Activated CD4-positive, alpha-beta T cell treated with anti-CD3 and anti-CD28 coated beads, Interleukin-2, amount 50 U/mL, for 4 hours (primary cell): ENCODE data around the gene C3orf62.
"Not testable (repeated sequence)": the region's sequence is repeated elsewhere in the genome, so short reads cannot be mapped to it uniquely, and the experiment has no call there.

Experiments
- DNase-seq, 2 experiments: peaks; one replicate each; pipeline ENCODE4 v3.0.0-alpha.2; 2020

C3orf62 gene

GRCh38 chr3:49266410-49267095 lies 10.5 kb downstream of the C3orf62 start:
- DNase-seq, result no peak

DNA sequence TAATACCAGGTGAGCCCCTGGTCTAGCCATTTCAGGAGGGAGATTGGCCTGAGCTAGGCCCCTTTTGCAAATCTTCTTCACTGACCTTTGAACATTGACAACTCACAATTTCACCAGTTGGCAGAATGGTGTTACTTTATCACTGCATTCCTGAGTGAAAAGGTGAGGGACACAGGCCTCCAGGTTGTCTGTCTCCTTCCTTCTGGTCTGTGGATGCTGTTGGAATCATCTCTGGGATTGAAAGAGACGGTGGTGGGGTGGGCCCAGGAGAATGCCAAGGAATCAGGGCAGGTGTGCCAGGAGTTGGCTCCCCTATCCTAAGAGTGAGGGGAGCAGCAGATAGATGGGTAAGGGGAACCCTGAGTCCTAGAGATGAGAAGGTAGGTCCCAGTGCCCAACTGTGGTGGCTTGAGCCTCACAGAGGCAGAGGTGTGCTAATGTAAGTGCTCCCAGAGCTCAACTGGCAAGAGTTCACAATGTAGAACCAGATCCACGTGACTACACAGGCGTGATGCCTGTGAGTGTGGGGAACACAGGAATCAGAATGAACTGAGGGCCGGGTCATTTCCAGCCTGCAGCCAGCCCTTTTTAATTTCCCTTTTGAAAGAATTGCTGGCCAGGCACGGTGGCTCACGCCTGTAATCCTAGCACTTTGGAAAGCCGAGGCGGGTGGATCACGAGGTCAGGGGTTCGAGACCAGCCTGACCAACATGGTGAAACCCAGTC lies 11.2 kb downstream of the C3orf62 start:
- DNase-seq, result no peak

DNA sequence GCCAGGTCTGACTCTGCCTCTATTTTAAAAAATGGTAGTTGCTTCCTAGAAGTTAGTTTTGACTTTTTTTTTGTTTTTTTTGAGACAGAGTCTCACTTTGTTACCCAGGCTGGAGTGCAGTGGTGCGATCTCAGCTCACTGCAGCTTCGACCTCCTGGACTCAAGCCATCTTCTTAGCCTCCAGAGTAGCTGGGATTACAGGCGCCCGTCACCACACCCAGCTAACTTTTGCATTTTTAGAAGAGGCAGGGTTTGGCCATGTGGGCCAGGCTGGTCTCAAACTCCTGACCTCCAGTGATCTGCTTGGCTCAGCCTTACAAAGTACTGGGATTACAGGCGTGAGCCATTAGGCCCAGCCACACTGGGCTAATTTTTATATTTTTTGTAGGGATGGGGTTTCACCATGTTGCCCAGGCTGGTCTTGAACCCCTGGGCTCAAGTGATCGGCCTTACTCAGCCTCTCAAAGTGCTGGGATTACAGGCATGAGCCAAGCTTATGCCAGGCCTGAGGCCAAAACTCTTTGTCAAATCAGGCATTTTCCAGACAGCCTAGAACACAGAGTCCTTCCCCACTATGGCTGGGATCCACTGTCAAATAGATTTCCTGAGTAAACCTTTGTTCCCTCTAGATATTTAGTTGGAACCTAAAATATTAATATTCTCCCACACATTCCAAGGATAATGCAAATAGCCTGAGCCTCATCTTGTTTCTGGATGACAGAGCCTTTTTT lies 13.7 kb downstream of the C3orf62 start:
- no peak for DNase-seq

GRCh38 chr3:49260806-49261324 lies 16.2 kb downstream of the C3orf62 start:
- DNase-seq, result no peak

GRCh38 chr3:49257187-49257586 lies 19.8 kb downstream of the C3orf62 start:
- no peak for DNase-seq

GRCh38 chr3:49255718-49256511 lies 21.1 kb downstream of the C3orf62 start:
- DNase-seq, result no peak

GRCh38 chr3:49255112-49255511 lies 21.9 kb downstream of the C3orf62 start:
- DNase-seq, result no peak

- no peak for DNase-seq
Measured at GRCh38 chr3:49253512-49253911, 23.5 kb downstream of the C3orf62 start.

DNA sequence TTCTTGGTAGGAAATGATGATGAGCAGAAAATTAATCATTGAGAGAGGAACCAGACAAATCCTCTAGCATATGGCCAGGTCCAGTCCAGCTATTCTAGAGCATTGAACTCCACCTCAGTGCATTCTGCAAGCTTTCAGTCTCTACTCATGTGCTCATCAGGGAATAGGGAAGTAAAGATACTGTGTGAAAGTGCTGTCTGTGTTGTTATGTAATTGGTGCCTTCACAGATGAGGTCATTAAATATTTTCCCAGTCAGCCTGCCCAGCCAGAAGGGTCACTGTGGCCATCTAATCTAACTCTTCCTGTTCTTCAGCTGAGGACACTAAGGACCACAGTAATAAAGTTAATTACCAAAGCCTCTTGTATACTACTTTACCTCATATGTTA lies 28.2 kb downstream of the C3orf62 start:
- DNase-seq, result no peak

GRCh38 chr3:49244581-49245205 lies 32.3 kb downstream of the C3orf62 start:
- no peak for DNase-seq

DNA sequence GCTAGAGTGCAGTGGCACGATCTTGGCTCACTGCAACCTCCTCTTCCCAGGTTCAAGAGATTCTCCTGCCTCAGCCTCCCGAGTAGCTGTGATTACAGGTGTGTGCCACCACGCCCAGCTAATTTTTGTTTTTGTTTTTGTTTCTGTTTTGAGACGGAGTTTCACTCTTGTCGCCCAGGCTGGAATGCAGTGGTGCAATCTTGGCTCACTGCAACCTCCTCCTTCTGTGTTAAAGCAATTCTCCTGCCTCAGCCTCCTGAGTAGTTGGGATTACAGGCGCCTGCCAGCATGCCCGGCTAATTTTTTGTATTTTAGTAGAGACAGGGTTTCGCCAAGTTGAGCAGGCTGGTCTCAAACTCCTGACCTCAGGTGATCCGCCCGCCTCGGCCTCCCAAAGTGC lies 36.9 kb downstream of the C3orf62 start:
- DNase-seq, result not testable (repeated sequence)

DNA sequence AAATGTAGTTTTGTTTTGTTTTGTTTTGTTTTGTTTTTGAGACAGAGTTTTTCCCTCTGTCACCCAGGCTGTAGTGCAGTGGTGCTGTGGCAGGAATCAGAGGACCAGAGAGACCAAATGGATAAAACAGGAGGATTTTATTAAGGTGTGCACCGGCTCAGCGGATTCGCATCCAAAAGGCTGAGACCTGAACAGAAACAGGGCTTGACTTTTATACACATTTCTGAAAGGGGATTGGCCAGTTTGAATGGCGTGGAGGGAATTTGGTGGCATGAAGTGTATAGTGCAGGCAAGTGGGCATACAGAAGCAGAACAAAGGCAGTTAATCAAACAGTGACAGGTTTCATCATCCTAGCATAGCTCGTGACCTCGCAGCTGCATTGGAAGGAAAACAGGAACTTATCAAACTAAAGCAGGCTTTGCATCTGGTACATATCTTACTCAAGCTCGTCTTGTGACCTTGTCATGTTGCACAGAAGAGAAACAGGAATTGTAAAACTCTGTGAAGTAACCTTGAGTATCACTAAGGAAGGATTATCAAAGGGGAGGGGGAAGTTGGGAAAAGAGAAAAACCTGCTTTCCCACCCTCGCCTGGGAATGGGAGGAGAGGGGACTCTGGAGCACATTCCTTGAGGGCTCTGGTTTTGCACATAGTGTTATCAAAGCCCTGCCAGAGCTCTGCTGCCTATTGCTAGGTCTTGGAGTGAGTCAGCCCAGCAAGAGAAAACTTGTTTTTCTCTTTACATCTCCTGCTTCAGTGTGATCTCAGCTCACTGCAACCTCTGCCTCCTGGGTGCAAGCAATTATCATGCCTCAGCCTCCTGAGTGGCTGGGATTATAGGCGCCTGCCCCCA lies 38.5 kb downstream of the C3orf62 start:
- no peak for DNase-seq

DNA sequence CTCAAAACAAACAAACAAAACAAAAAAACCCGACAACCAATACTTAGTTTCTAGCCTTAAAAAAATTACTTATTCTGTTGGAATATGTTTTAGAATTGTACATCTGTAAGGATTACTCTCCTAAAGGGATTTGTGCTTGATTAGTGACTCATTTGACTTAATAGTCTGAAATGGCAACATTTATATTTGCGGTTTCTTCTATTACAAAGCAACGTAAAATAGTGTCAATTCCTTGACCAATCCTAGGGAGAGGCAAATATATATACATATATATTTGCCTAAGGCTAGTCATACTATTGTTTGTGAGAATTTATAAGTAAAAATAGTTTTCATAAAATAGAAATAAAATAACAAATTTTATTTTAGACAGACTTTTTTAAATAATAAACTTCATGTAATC lies 39.7 kb downstream of the C3orf62 start:
- DNase-seq, result no peak

DNA sequence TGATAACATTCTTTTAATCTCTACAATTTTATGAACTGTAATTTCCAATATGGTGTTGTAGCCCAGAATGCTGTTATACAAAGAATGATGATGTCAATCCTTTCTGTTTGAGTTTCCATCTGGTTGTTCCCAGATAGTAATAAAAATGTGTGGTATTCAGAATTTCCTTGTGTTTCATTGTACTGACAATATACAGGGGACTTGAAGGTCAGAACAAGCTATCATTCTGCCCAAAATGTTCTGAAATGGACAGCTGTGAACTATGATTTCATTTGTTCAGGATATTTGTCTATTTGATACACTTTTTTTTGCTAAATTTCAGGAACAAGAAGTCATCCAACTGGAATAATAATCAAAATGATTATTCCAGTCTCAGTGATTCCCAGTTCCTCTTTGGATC lies 40.8 kb downstream of the C3orf62 start:
- DNase-seq, result no peak

GRCh38 chr3:49228817-49229216 lies 48.2 kb downstream of the C3orf62 start:
- DNase-seq, result not testable (repeated sequence)

GRCh38 chr3:49222002-49222401 lies 55.0 kb downstream of the C3orf62 start:
- no peak for DNase-seq

- not testable (repeated sequence) for DNase-seq
Measured at GRCh38 chr3:49220985-49221563, 56.0 kb downstream of the C3orf62 start.

- DNase-seq, result no peak
Measured at GRCh38 chr3:49219132-49219531, 57.9 kb downstream of the C3orf62 start.
